SK-N-SH (cell line): Measurements from ENCODE around the gene PSKH1. TPM values are rescaled to one million over a fixed set of nuclear protein-coding genes. Genes with fewer than 3 reads are reported as not detected.

ENCODE experiments used
- CTCF ChIA-PET: fragments of 300-600, 350-600 bp; formaldehyde crosslinking; extraction: SDS; loops from one replicate; lab custom pipeline; 2021; lab: Yijun Ruan, JAX
- POLR2A ChIA-PET: fragments of 350-600 bp; sonication (Branson Sonifier 250); formaldehyde crosslinking; extraction: SDS; loops from one replicate; lab custom pipeline; 2020; ENCODE audit warnings: antibody characterized with exemption, inconsistent platforms; lab: Yijun Ruan, JAX
- DNase-seq: peaks from one replicate; pipeline ENCODE4 v3.0.0; 2012
- H2AFZ ChIP-seq: fragments of 200-600 bp; sonication (generic); 2 replicates; pipeline ENCODE4 v1.8.1; 2016; ENCODE audit warnings: antibody characterized with exemption, mild to moderate bottlenecking, low read depth
- H3F3A ChIP-seq: fragments of 200-600 bp; sonication (generic); replicated peaks from 2 replicates; pipeline ENCODE3; 2016; ENCODE audit warnings: antibody characterized with exemption, mild to moderate bottlenecking; ENCODE audit not compliant: insufficient read depth
- H3K27ac ChIP-seq, 2 experiments: fragments of 200-500 bp in 1 of 2; fragments of 200-600 bp in 1 of 2; sonication (Bioruptor generic) in 1 of 2; sonication (generic), shearing (Covaris generic) in 1 of 2; 2 replicates each; pipeline versions ENCODE4 v1.5.1 to v1.6.1; 2014 to 2016; ENCODE audit warnings: low read depth in 2 of 2, inconsistent platforms in 1 of 2, low read length in 1 of 2, mild to moderate bottlenecking in 1 of 2, mixed read lengths in 1 of 2
- H3K27me3 ChIP-seq: fragments of 200-600 bp; sonication (generic), shearing (Covaris generic); 2 replicates; pipeline ENCODE4 v1.6.1; 2016; ENCODE audit warnings: mixed run types; ENCODE audit not compliant: insufficient read depth
- H3K36me3 ChIP-seq, 2 experiments: fragments of 200-500 bp in 1 of 2; fragments of 200-600 bp in 1 of 2; sonication (Bioruptor generic) in 1 of 2; sonication (generic) in 1 of 2; replicated peaks in 1 of 2; 2 replicates each; pipeline versions ENCODE3 to v1.5.1; 2014 to 2016; ENCODE audit warnings: low read length in 1 of 2, mild to moderate bottlenecking in 1 of 2; ENCODE audit not compliant: insufficient read depth in 2 of 2, control insufficient read depth in 1 of 2
- H3K4me1 ChIP-seq, 2 experiments: fragments of 200-500 bp in 1 of 2; fragments of 200-600 bp in 1 of 2; sonication (Bioruptor generic) in 1 of 2; sonication (generic), shearing (Covaris generic) in 1 of 2; 2 replicates each; pipeline versions ENCODE4 v1.5.1 to v1.6.1; 2014 to 2016; ENCODE audit warnings: low read depth in 1 of 2, low read length in 1 of 2, mixed run types in 1 of 2; ENCODE audit not compliant: insufficient read depth in 2 of 2, control insufficient read depth in 1 of 2
- H3K4me2 ChIP-seq: fragments of 200-600 bp; sonication (generic), shearing (Covaris generic); 2 replicates; pipeline ENCODE4 v1.6.1; 2017; ENCODE audit warnings: mixed run types
- H3K4me3 ChIP-seq, 2 experiments: fragments of 200-500 bp in 1 of 2; fragments of 200-600 bp in 1 of 2; sonication (Bioruptor generic) in 1 of 2; sonication (generic), shearing (Covaris generic) in 1 of 2; 2 replicates each; pipeline versions ENCODE4 v1.5.1 to v1.8.1; 2014 to 2016; ENCODE audit warnings: low read depth in 2 of 2, inconsistent platforms in 1 of 2, low read length in 1 of 2, mild to moderate bottlenecking in 1 of 2, mixed read lengths in 1 of 2, moderate library complexity in 1 of 2
- H3K79me2 ChIP-seq: fragments of 200-600 bp; sonication (generic); 2 replicates; pipeline ENCODE4 v1.8.1; 2017; ENCODE audit warnings: mild to moderate bottlenecking; ENCODE audit not compliant: insufficient read depth
- H3K9ac ChIP-seq: fragments of 200-600 bp; sonication (generic); 2 replicates; pipeline ENCODE4 v1.6.1; 2017; ENCODE audit warnings: mixed run types
- H3K9me2 ChIP-seq: fragments of 200-600 bp; sonication (generic); 2 replicates; pipeline ENCODE4 v1.6.1; 2017; ENCODE audit warnings: mixed run types
- H3K9me3 ChIP-seq: fragments of 200-600 bp; sonication (generic); 2 replicates; pipeline ENCODE4 v1.6.1; 2017; ENCODE audit warnings: mixed run types, mild to moderate bottlenecking, moderate library complexity
- H4K20me1 ChIP-seq: fragments of 200-600 bp; sonication (generic); 2 replicates; pipeline ENCODE4 v1.6.1; 2017; ENCODE audit warnings: mild to moderate bottlenecking, mixed run types; ENCODE audit not compliant: insufficient read depth
- CHD2 ChIP-seq: fragments of 150-350 bp; IDR thresholded peaks from 2 replicates; pipeline ENCODE4 v1.6.1; 2018; ENCODE audit warnings: low read length; ENCODE audit not compliant: partially characterized antibody
- ELF1 ChIP-seq: IDR thresholded peaks from 2 replicates; pipeline ENCODE4 v1.4.0; 2012
- FOSL2 ChIP-seq: IDR thresholded peaks from 2 replicates; pipeline ENCODE4 v1.4.0; 2012; ENCODE audit warnings: low read depth, mild to moderate bottlenecking, moderate library complexity, borderline replicate concordance
- FOXJ3 ChIP-seq: sonication (generic); formaldehyde crosslinking; IDR thresholded peaks from 2 replicates; pipeline ENCODE4 v1.5.1; 2020; ENCODE audit warnings: mild to moderate bottlenecking, missing genetic modification reagents
- IRF3 ChIP-seq: fragments of 150-350 bp; IDR thresholded peaks from 2 replicates; pipeline ENCODE4 v1.6.1; 2016; ENCODE audit warnings: mild to moderate bottlenecking, low read depth, low read length
- JUND ChIP-seq: IDR thresholded peaks from 2 replicates; pipeline ENCODE4 v1.4.0; 2012
- MXI1 ChIP-seq: IDR thresholded peaks from 2 replicates; pipeline ENCODE4 v1.6.1; 2012; ENCODE audit warnings: mild to moderate bottlenecking, low read depth, low read length, improper control_type of control experiment
- PBX3 ChIP-seq: IDR thresholded peaks from 2 replicates; pipeline ENCODE4; 2012
- RAD21 ChIP-seq: IDR thresholded peaks from 2 replicates; pipeline ENCODE4 v1.6.1; 2012; ENCODE audit warnings: mild to moderate bottlenecking, low read length
- RFX5 ChIP-seq: IDR thresholded peaks from 2 replicates; pipeline ENCODE4 v1.6.1; 2012; ENCODE audit warnings: mild to moderate bottlenecking, improper control_type of control experiment, low read length
- RXRA ChIP-seq: IDR thresholded peaks from 2 replicates; pipeline ENCODE4 v1.4.0; 2012; ENCODE audit warnings: low read depth, mild to moderate bottlenecking, borderline replicate concordance
- SIN3A ChIP-seq: IDR thresholded peaks from 2 replicates; pipeline ENCODE4 v1.6.1; 2012; ENCODE audit warnings: low read depth, mild to moderate bottlenecking, low read length, moderate library complexity, borderline replicate concordance
- SMC3 ChIP-seq: IDR thresholded peaks from 2 replicates; pipeline ENCODE4 v1.6.1; 2012; ENCODE audit warnings: low read depth, low read length, improper control_type of control experiment
- TEAD4 ChIP-seq: IDR thresholded peaks from 2 replicates; pipeline ENCODE4 v1.4.0; 2012; ENCODE audit warnings: mild to moderate bottlenecking, borderline replicate concordance; ENCODE audit not compliant: insufficient read depth
- USF1 ChIP-seq: IDR thresholded peaks from 2 replicates; pipeline ENCODE4 v1.4.0; 2012; ENCODE audit warnings: low read depth, borderline replicate concordance
- ZBTB33 ChIP-seq: IDR thresholded peaks from 2 replicates; pipeline ENCODE4 v1.4.0; 2012; ENCODE audit warnings: low read depth, borderline replicate concordance
- WGBS: methylation state at CpG from one replicate; pipeline ENCODE4 v1.1.6; 2017; ENCODE audit warnings: low lambda C conversion rate; 5-methylcytosine and 5-hydroxymethylcytosine counted together
- polyA plus RNA-seq, 3 experiments: library from polyadenylated mRNA; depleted of rRNA; stranded (reverse); fragments of >200 nt; gene quantifications; 2 replicates each; pipeline ENCODE4 v1.2.3, GENCODE V29; 2012

Gene PSKH1
- polyA plus RNA-seq, 1 of the 3 experiments (the other 2 are of a cell fraction), result 30.1 TPM

GRCh38 chr16:67940446-67941089 is 47.5 kb downstream of the PSKH1 start:
- TF ChIP-seq JUND (no peak), FOXJ3 (CRISPR knock-in tag) (no peak), CHD2 (no peak), TEAD4 (no peak), ZBTB33 (no peak), PBX3 (no peak), IRF3 (no peak), RXRA (no peak), SMC3 (no peak), MXI1 (no peak), RFX5 (no peak), USF1 (no peak), ELF1 (no peak), RAD21 (no peak), SIN3A (no peak), FOSL2 (no peak)
- H3K9ac ChIP-seq, result no peak overlapping the region
- 97% methylated on average over 5 of the region's 5 CpGs for WGBS
- no peaks in the 10 kb centered on the region for H3K9me3 ChIP-seq
- peaks cover 5 to 28% of the 10 kb centered on the region in 2 experiments; a peak in 2 of 4 replicates for H3K4me1 ChIP-seq
- no peaks in the 10 kb centered on the region for H3K9me2 ChIP-seq
- H3K4me3 ChIP-seq, result no peak overlapping the region
- H3K79me2 ChIP-seq, result peaks cover 28% of the 10 kb centered on the region
- no peaks in the 10 kb centered on the region for H3K27me3 ChIP-seq
- no peak overlapping the region for H2AFZ ChIP-seq
- H3K4me2 ChIP-seq, result no peak overlapping the region
- H4K20me1 ChIP-seq, result peaks cover 13% of the 10 kb centered on the region; the same call in 1 of the 2 replicates
- no peak overlapping the region for H3K27ac ChIP-seq
- ChIA-PET CTCF (interaction anchor here (0.9 to 28.1 kb wide), 10 partner anchors 9 to 125 kb away, joined by 3 to 564 read pairs (median 9); partner anchors contain the start of genes CTRL, EDC4, NRN1L and NUTF2), POLR2A (interaction anchor here (1.2 to 1.4 kb wide), 3 partner anchors 9 to 26 kb away, joined by 4 to 6 read pairs (median 4); no protein-coding TSS in a partner anchor)
- H3K36me3 ChIP-seq, result peaks cover 12 to 34% of the 10 kb centered on the region in 2 experiments
- DNase-seq, result no peak
- peaks cover 27% of the 10 kb centered on the region for H3F3A ChIP-seq
